Stimulated activated naive B cell treated with anti-CD40 and anti-IgM and Interleukin-4, amounts not matched to agents 10 μg/mL and 1 μg/mL and 100 μg/mL, for 72 hours (primary cell): ENCODE results near the gene GABRG3.

Source experiments
- ATAC-seq, 2 donors: fragments of 150-1000 bp; cut with Tn5 transposase; replicated peaks; 2 replicates each; pipeline ENCODE4 v1.10.0; 2021; ENCODE audit warnings: moderate library complexity in 1 of 2
- DNase-seq: peaks from one replicate; pipeline ENCODE4 v3.0.0; 2021
- H3K27ac Mint-ChIP-seq: one replicate; pipeline ENCODE4 v1.8.0; 2022; ENCODE audit warnings: mild to moderate bottlenecking, mixed read lengths
- H3K27me3 Mint-ChIP-seq, 2 donors: one replicate each; pipeline ENCODE4 v1.8.0; 2022; ENCODE audit warnings: mixed read lengths in 2 of 2
- H3K36me3 Mint-ChIP-seq, 2 donors: one replicate each; pipeline ENCODE4 v1.8.0; 2022; ENCODE audit warnings: mixed read lengths in 2 of 2, mild to moderate bottlenecking in 1 of 2
- H3K4me1 Mint-ChIP-seq, 2 donors: one replicate each; pipeline ENCODE4 v1.8.0; 2022; ENCODE audit warnings: mixed read lengths in 2 of 2, mild to moderate bottlenecking in 1 of 2
- H3K4me3 Mint-ChIP-seq, 2 donors: one replicate each; pipeline ENCODE4 v1.8.0; 2022; ENCODE audit warnings: mild to moderate bottlenecking in 2 of 2, mixed read lengths in 2 of 2, moderate library complexity in 1 of 2
- H3K9me3 Mint-ChIP-seq, 2 donors: one replicate each; pipeline ENCODE4 v1.8.0; 2022; ENCODE audit warnings: mixed read lengths in 2 of 2, mild to moderate bottlenecking in 1 of 2

Gene GABRG3

GRCh38 chr15:27570746-27571145, 599.8 kb downstream of the GABRG3 start:
- Mint-ChIP-seq H3K27me3 (no peaks in the 10 kb centered on the region), H3K9me3 (peaks cover 2 to 6% of the 10 kb centered on the region in 2 donors), H3K4me3 (no peak overlapping the region), H3K36me3 (no peaks in the 10 kb centered on the region), H3K27ac (no peak overlapping the region), H3K4me1 (no peaks in the 10 kb centered on the region)
- ATAC-seq (no peak), DNase-seq (no peak)

- no peak for ATAC-seq
- Mint-ChIP-seq H3K27me3 (no peaks in the 10 kb centered on the region), H3K36me3 (no peaks in the 10 kb centered on the region), H3K4me1 (no peaks in the 10 kb centered on the region), H3K9me3 (no peaks in the 10 kb centered on the region), H3K4me3 (no peak overlapping the region), H3K27ac (no peak overlapping the region)
- DNase-seq = no peak
Observed at GRCh38 chr15:27573805-27574485, 603.0 kb downstream of the GABRG3 start.

- no peak overlapping the region for H3K4me3 Mint-ChIP-seq
- no peaks in the 10 kb centered on the region for H3K4me1 Mint-ChIP-seq
- no peaks in the 10 kb centered on the region for H3K36me3 Mint-ChIP-seq
- no peaks in the 10 kb centered on the region for H3K27me3 Mint-ChIP-seq
- H3K9me3 Mint-ChIP-seq = no peaks in the 10 kb centered on the region
- H3K27ac Mint-ChIP-seq = no peak overlapping the region
- ATAC-seq (no peak), DNase-seq (no peak)
Observed at GRCh38 chr15:27574541-27575054, 603.6 kb downstream of the GABRG3 start.

GRCh38 chr15:27575521-27575920, 604.5 kb downstream of the GABRG3 start:
- Mint-ChIP-seq H3K27ac (no peak overlapping the region), H3K4me3 (no peak overlapping the region), H3K4me1 (no peaks in the 10 kb centered on the region), H3K36me3 (no peaks in the 10 kb centered on the region), H3K27me3 (no peaks in the 10 kb centered on the region), H3K9me3 (no peaks in the 10 kb centered on the region)
- DNase-seq (no peak), ATAC-seq (no peak)

GRCh38 chr15:27576576-27576975, 605.6 kb downstream of the GABRG3 start:
- DNase-seq = no peak
- Mint-ChIP-seq H3K4me3 (no peak overlapping the region), H3K27me3 (no peaks in the 10 kb centered on the region), H3K9me3 (no peaks in the 10 kb centered on the region), H3K4me1 (no peaks in the 10 kb centered on the region), H3K27ac (no peak overlapping the region), H3K36me3 (no peaks in the 10 kb centered on the region)
- no peak for ATAC-seq

- no peak overlapping the region for H3K4me3 Mint-ChIP-seq
- no peak for DNase-seq
- no peaks in the 10 kb centered on the region for H3K9me3 Mint-ChIP-seq
- ATAC-seq = no peak
- H3K27ac Mint-ChIP-seq = no peak overlapping the region
- no peaks in the 10 kb centered on the region for H3K27me3 Mint-ChIP-seq
- no peaks in the 10 kb centered on the region for H3K4me1 Mint-ChIP-seq
- no peaks in the 10 kb centered on the region for H3K36me3 Mint-ChIP-seq
Observed at GRCh38 chr15:27579738-27580137, 608.8 kb downstream of the GABRG3 start.

GRCh38 chr15:27582726-27583410, 611.9 kb downstream of the GABRG3 start:
- no peaks in the 10 kb centered on the region for H3K9me3 Mint-ChIP-seq
- no peak overlapping the region for H3K27ac Mint-ChIP-seq
- no peak for DNase-seq
- no peaks in the 10 kb centered on the region for H3K27me3 Mint-ChIP-seq
- no peaks in the 10 kb centered on the region for H3K4me1 Mint-ChIP-seq
- no peak overlapping the region for H3K4me3 Mint-ChIP-seq
- ATAC-seq = no peak
- no peaks in the 10 kb centered on the region for H3K36me3 Mint-ChIP-seq

- Mint-ChIP-seq H3K9me3 (no peaks in the 10 kb centered on the region), H3K36me3 (no peaks in the 10 kb centered on the region), H3K27ac (no peak overlapping the region), H3K27me3 (no peaks in the 10 kb centered on the region), H3K4me1 (no peaks in the 10 kb centered on the region), H3K4me3 (no peak overlapping the region)
- no peak for DNase-seq
- ATAC-seq = no peak
Observed at GRCh38 chr15:27583651-27584050, 612.7 kb downstream of the GABRG3 start.

GRCh38 chr15:27585041-27585640, 614.2 kb downstream of the GABRG3 start:
- no peaks in the 10 kb centered on the region for H3K4me1 Mint-ChIP-seq
- no peak for DNase-seq
- H3K9me3 Mint-ChIP-seq = peaks cover 4 to 6% of the 10 kb centered on the region in 2 donors
- H3K4me3 Mint-ChIP-seq = no peak overlapping the region
- no peaks in the 10 kb centered on the region for H3K36me3 Mint-ChIP-seq
- no peak for ATAC-seq
- H3K27me3 Mint-ChIP-seq = peaks cover 0 to 3% of the 10 kb centered on the region in 2 donors
- H3K27ac Mint-ChIP-seq = no peak overlapping the region

- no peaks in the 10 kb centered on the region for H3K4me1 Mint-ChIP-seq
- H3K27ac Mint-ChIP-seq = no peak overlapping the region
- peaks cover 0 to 3% of the 10 kb centered on the region in 2 donors for H3K27me3 Mint-ChIP-seq
- H3K4me3 Mint-ChIP-seq = no peak overlapping the region
- H3K36me3 Mint-ChIP-seq = no peaks in the 10 kb centered on the region
- peaks cover 4 to 10% of the 10 kb centered on the region in 2 donors for H3K9me3 Mint-ChIP-seq
- ATAC-seq = no peak
- no peak for DNase-seq
Observed at GRCh38 chr15:27587810-27588209, 616.8 kb downstream of the GABRG3 start.

- H3K4me1 Mint-ChIP-seq = no peaks in the 10 kb centered on the region
Observed at GRCh38 chr15:27589260-27589659, 618.3 kb downstream of the GABRG3 start.

GRCh38 chr15:27589782-27590181, 618.8 kb downstream of the GABRG3 start:
- no peak overlapping the region for H3K27ac Mint-ChIP-seq
- no peak overlapping the region for H3K4me3 Mint-ChIP-seq
- H3K4me1 Mint-ChIP-seq = no peaks in the 10 kb centered on the region
- H3K27me3 Mint-ChIP-seq = peaks cover 0 to 3% of the 10 kb centered on the region in 2 donors
- H3K36me3 Mint-ChIP-seq = no peaks in the 10 kb centered on the region
- ATAC-seq = no peak
- peaks cover 4 to 10% of the 10 kb centered on the region in 2 donors for H3K9me3 Mint-ChIP-seq
- DNase-seq = no peak

More at GRCh38 chr15:27589260-27589659, 618.3 kb downstream of the GABRG3 start:
- Mint-ChIP-seq H3K27me3 (peaks cover 0 to 3% of the 10 kb centered on the region in 2 donors), H3K27ac (no peak overlapping the region), H3K36me3 (no peaks in the 10 kb centered on the region), H3K9me3 (peaks cover 4 to 10% of the 10 kb centered on the region in 2 donors), H3K4me3 (no peak overlapping the region)
- DNase-seq (no peak), ATAC-seq (no peak)
